OCI-LY3 (cell line): Measurements from ENCODE around the gene SLC25A51.

Experiments
- H2AFZ ChIP-seq: fragments of 200-600, 300-600 bp; shearing (Covaris generic); 2 replicates; pipeline ENCODE4 v1.6.0; 2014; ENCODE audit warnings: antibody characterized with exemption, low read depth, low read length
- H3K27ac ChIP-seq: fragments of 200-600, 300-600 bp; sonication (generic); 2 replicates; pipeline ENCODE4 v1.5.1; 2014; ENCODE audit warnings: mild to moderate bottlenecking, low read length, moderate library complexity, mixed read lengths
- H3K27me3 ChIP-seq: fragments of 200-600, 300-600 bp; sonication (generic); 2 replicates; pipeline ENCODE4 v1.6.1; 2014; ENCODE audit warnings: low read depth, low read length, mixed read lengths
- H3K36me3 ChIP-seq: fragments of 200-600, 300-600 bp; sonication (generic); replicated peaks from 2 replicates; pipeline ENCODE3; 2014; ENCODE audit warnings: low read depth, low read length, mixed read lengths
- H3K4me1 ChIP-seq: fragments of 300-600, 200-600 bp; sonication (generic); 2 replicates; pipeline ENCODE4 v1.6.1; 2014; ENCODE audit warnings: low read length, mixed read lengths
- H3K4me2 ChIP-seq: fragments of 200-600, 300-600 bp; sonication (generic); 2 replicates; pipeline ENCODE4 v1.6.1; 2014; ENCODE audit warnings: low read length, mixed read lengths
- H3K4me3 ChIP-seq: fragments of 300-600, 200-600 bp; sonication (generic); 2 replicates; pipeline ENCODE4 v1.5.1; 2014; ENCODE audit warnings: antibody characterized with exemption, mild to moderate bottlenecking, low read length, moderate library complexity
- H3K79me2 ChIP-seq: fragments of 300-600, 200-600 bp; shearing (Covaris generic); 2 replicates; pipeline ENCODE4 v1.6.1; 2014; ENCODE audit warnings: mild to moderate bottlenecking, low read length, mixed read lengths
- H3K9ac ChIP-seq: fragments of 300-600, 200-600 bp; shearing (Covaris generic); 2 replicates; pipeline ENCODE4 v1.6.0; 2014; ENCODE audit warnings: mild to moderate bottlenecking, low read length, moderate library complexity
- H3K9me3 ChIP-seq: fragments of 200-600, 300-600 bp; shearing (Covaris generic); 2 replicates; pipeline ENCODE4 v1.6.1; 2014; ENCODE audit warnings: low read length, mixed read lengths; ENCODE audit not compliant: insufficient read depth
- H4K20me1 ChIP-seq: fragments of 200-600, 300-600 bp; sonication (generic); 2 replicates; pipeline ENCODE4 v1.6.1; 2016; ENCODE audit warnings: low read length, mixed read lengths; ENCODE audit not compliant: insufficient read depth
- EZH2phosphoT487 ChIP-seq: fragments of 200-600 bp; shearing (Covaris generic); IDR thresholded peaks from 2 replicates; pipeline ENCODE4 v1.6.1; 2018; ENCODE audit warnings: antibody characterized with exemption, mixed run types, low read depth
- TF ChIP-seq, protein P1 (sequence below): fragments of 200-600, 300-600 bp; sonication (generic); IDR thresholded peaks from 2 replicates; pipeline ENCODE4 v1.5.1; 2014; ENCODE audit warnings: antibody characterized with exemption, low read length, low read depth

The SLC25A51 gene

DNA sequence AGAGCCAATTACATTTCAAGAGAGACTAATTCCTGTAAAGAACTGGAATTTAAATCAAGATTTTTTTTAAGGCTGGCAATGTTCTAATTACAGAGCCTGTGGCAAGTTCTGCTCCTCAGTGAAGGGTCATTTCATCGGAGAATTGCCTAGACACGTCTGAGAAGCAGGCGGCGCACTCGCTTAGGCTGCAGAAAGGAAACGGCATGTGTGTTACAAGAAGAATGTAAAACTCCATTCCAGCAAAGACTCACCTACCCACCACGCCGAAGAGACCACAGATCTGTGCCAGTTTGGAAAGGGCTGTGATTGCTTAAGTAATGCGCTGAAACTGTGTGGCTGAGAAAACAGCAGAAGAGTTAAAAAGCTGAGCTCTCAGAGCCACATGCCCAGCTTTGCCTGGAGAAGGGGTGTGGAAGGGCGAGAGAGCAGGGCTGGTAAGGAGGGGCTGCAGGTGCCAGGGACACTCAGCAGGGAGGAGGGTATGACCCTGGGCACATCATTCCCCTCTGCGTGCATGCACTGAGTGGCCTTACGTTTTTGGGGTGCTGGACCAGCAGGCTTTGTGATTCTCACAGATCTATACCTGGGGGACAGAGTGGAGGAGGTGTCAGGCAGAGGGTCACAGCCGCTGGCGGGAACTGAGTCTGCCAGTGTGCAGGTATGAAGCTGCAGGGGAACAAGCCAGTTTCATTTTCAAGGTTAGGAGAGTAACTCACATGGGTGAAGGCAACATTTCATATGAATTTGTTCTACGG is 17.8 kb upstream of the SLC25A51 start:
- H3K79me2 ChIP-seq: no peaks in the 10 kb centered on the region
- peaks cover 40% of the 10 kb centered on the region for H3K4me1 ChIP-seq
- peak overlapping the region; percentile 55 for H3K9ac ChIP-seq
- H3K27ac ChIP-seq: peak overlapping the region; percentile 65
- H3K36me3 ChIP-seq: no peaks in the 10 kb centered on the region
- peak overlapping the region; percentile 71; the same call in 1 of the 2 replicates for H2AFZ ChIP-seq
- H3K4me3 ChIP-seq: peak overlapping the region; percentile 69
- no peaks in the 10 kb centered on the region for H3K27me3 ChIP-seq
- no peaks in the 10 kb centered on the region for H3K9me3 ChIP-seq
- H3K4me2 ChIP-seq: peak overlapping the region; percentile 90
- TF ChIP-seq EZH2phosphoT487: no peak
- TF ChIP-seq, protein P1, sequence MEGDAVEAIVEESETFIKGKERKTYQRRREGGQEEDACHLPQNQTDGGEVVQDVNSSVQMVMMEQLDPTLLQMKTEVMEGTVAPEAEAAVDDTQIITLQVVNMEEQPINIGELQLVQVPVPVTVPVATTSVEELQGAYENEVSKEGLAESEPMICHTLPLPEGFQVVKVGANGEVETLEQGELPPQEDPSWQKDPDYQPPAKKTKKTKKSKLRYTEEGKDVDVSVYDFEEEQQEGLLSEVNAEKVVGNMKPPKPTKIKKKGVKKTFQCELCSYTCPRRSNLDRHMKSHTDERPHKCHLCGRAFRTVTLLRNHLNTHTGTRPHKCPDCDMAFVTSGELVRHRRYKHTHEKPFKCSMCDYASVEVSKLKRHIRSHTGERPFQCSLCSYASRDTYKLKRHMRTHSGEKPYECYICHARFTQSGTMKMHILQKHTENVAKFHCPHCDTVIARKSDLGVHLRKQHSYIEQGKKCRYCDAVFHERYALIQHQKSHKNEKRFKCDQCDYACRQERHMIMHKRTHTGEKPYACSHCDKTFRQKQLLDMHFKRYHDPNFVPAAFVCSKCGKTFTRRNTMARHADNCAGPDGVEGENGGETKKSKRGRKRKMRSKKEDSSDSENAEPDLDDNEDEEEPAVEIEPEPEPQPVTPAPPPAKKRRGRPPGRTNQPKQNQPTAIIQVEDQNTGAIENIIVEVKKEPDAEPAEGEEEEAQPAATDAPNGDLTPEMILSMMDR: no peak
- no peaks in the 10 kb centered on the region for H4K20me1 ChIP-seq

DNA sequence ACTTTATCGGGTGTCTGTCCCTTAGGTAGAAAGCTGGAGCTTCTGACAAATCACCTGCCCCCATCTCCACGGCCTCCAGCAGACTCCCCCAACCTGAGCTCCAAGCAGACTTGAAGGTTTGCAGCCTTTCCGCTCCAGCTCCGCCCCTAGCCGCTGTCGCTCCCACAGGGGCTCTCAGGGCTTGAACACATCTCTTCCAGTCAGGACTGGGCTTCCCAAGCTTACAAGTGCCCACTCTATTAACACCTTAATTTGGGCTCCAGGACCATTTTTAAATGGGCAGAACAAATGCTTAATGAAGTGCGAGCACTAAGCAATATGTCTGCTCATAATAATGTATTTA is 17.2 kb upstream of the SLC25A51 start:
- no peaks in the 10 kb centered on the region for H3K9me3 ChIP-seq
- peaks cover 35% of the 10 kb centered on the region for H3K4me1 ChIP-seq
- H3K27me3 ChIP-seq: no peaks in the 10 kb centered on the region
- no peaks in the 10 kb centered on the region for H3K36me3 ChIP-seq
- no peak overlapping the region for H2AFZ ChIP-seq
- H3K27ac ChIP-seq: no peak overlapping the region
- no peaks in the 10 kb centered on the region for H4K20me1 ChIP-seq
- H3K4me2 ChIP-seq: no peak overlapping the region
- no peaks in the 10 kb centered on the region for H3K79me2 ChIP-seq
- H3K4me3 ChIP-seq: no peak overlapping the region
- no peak for TF ChIP-seq EZH2phosphoT487
- TF ChIP-seq, protein P1: no peak
- no peak overlapping the region for H3K9ac ChIP-seq

DNA sequence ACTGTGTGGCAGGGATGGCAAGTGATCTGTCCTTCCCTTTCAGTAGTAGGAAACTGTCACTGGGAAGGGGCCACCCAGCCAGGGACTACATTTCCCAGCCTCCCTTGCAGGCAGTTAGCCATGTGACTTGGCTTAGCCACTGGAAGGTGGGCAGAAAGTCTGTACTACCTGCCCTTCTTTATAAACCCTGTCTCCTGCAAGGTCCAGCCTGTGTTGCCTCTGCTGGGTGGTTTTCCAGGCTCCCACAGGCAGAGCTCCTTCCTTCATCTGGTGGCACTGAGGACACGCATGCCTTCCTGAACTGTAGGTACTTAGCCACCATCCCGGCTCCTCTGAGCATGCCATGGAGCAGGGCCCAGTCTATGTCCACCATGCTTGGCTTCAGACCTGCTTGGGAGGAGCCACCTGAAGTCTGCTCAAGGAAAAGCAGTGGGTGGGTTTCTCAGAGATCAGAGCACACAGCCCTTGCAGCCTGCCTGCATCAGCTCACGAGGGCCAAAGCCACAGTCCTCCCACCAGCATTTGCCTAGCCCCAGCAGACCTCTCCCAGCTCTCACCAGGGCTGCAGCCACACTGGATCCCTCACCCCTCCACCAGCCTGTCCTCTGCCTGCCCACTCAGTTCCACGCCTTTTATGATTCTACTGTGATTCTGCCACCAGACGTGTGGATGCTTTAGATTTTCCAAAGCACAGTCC is 16.7 kb upstream of the SLC25A51 start:
- Histone ChIP-seq H3K36me3 (no peaks in the 10 kb centered on the region), H3K27me3 (no peaks in the 10 kb centered on the region), H3K27ac (no peak overlapping the region), H3K4me1 (peaks cover 29% of the 10 kb centered on the region), H2AFZ (no peak overlapping the region), H3K79me2 (no peaks in the 10 kb centered on the region), H3K4me2 (no peak overlapping the region), H3K9ac (no peak overlapping the region), H3K9me3 (no peaks in the 10 kb centered on the region), H3K4me3 (no peak overlapping the region), H4K20me1 (no peaks in the 10 kb centered on the region)
- TF ChIP-seq, protein P1: no peak

DNA sequence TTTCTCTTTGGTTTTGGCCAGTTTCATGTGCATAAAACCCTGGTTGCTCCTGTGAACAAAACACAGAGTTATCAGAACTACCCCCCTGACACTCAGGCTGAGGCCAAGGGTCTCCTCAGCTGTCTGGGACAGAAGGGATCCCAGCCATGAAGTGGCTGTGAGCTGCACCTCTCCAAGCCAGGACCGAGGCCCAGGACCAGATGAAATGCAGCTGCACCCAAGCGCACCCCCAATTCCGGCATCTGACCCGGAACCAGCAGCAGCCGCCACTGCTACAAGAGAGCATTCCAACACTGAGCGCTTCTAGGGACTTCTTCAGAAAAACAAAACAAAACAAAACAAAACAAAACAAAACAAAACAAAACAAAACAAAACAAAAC is 16.0 kb upstream of the SLC25A51 start:
- Histone ChIP-seq H3K4me2 (no peak overlapping the region), H2AFZ (no peak overlapping the region), H3K9me3 (no peaks in the 10 kb centered on the region), H3K27ac (no peak overlapping the region), H3K79me2 (no peaks in the 10 kb centered on the region), H4K20me1 (no peaks in the 10 kb centered on the region), H3K27me3 (no peaks in the 10 kb centered on the region), H3K4me1 (peaks cover 26% of the 10 kb centered on the region), H3K36me3 (no peaks in the 10 kb centered on the region), H3K4me3 (no peak overlapping the region), H3K9ac (no peak overlapping the region)
- TF ChIP-seq, protein P1: no peak
- no peak for TF ChIP-seq EZH2phosphoT487
